HAP-1 (cell line): ENCODE results near the gene HMX1.

ENCODE experiments used
- DNase-seq, 2 experiments: peaks; one replicate each; pipeline ENCODE4 v3.0.0-alpha.2; 2016 to 2020; ENCODE audit warnings: low spot score in 2 of 2
- H3K27me3 ChIP-seq: fragments of 250-450 bp; sonication (Bioruptor Pico); 2 replicates; pipeline ENCODE4 v1.5.1; 2020; ENCODE audit warnings: low read depth, mild to moderate bottlenecking, moderate library complexity
- H3K36me3 ChIP-seq: fragments of 250-450 bp; sonication (Bioruptor Pico); replicated peaks from 2 replicates; pipeline ENCODE4 v1.5.1; 2020; ENCODE audit warnings: mild to moderate bottlenecking
- H3K4me1 ChIP-seq: fragments of 250-450 bp; sonication (Bioruptor Pico); 2 replicates; pipeline ENCODE4 v1.5.1; 2020; ENCODE audit warnings: mild to moderate bottlenecking
- H3K4me3 ChIP-seq: fragments of 250-450 bp; sonication (Bioruptor Pico); 2 replicates; pipeline ENCODE4 v1.5.1; 2020; ENCODE audit warnings: mild to moderate bottlenecking, moderate library complexity
- H3K9me3 ChIP-seq: fragments of 250-450 bp; sonication (Bioruptor Pico); 2 replicates; pipeline ENCODE4 v1.5.1; 2020; ENCODE audit warnings: mild to moderate bottlenecking, moderate library complexity
- in situ Hi-C: fragments of 300-500 bp; cut with MboI; formaldehyde crosslinking; loops from 3 replicates; pipeline ENCODE4 v1.14.3; 2020; ENCODE audit warnings: low sequenced_read_pairs, inconsistent platforms, mixed read lengths

Gene HMX1

GRCh38 chr4:8836664-8837171 lies 34.9 kb downstream of the HMX1 start:
- H3K4me1 ChIP-seq, result no peaks in the 10 kb centered on the region
- no peaks in the 10 kb centered on the region for H3K9me3 ChIP-seq
- no peak overlapping the region for H3K4me3 ChIP-seq
- DNase-seq, result no peak
- in situ Hi-C loops, result no loop called here
- no peaks in the 10 kb centered on the region for H3K27me3 ChIP-seq
- H3K36me3 ChIP-seq, result no peaks in the 10 kb centered on the region

DNA sequence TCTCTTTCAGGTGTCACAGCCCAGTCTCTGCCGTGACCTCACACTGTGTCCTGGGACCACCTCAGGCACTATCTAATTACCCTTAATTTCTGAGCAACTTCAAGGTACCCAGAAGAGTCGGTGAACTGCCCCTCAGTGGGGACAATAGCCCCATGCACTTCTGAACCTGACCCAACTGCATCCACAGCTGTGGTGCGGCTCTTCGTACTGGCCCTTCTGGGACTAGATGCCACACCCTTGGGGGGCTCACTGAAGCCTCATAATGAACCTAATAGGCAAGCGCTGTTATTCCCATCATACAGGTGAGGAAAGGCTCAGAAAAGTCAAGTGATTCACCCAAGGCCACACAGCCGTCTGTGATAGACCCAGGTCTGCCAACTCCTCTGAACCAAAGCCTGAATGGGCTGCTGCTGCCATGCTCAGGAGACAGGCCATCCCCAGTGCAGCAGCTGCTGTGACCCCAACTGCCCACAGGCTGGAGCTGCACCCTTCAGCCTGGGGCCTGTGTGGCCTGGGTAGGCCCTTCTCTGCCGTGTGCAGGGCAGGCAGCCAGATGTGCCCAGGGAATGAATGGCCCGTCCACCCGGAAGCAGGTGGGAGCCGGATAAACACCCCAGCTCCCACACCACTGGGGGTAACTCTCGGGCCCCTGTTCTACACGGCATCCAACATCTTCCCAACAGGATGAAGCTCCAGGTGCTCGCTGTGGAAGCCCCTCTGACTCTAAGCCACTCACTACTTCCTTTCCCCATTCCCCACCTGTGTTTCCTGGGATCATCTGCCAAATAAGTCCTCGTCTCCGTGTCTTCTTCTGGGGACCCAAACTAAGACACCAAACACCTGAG lies 35.9 kb downstream of the HMX1 start:
- H3K36me3 ChIP-seq, result no peaks in the 10 kb centered on the region
- H3K9me3 ChIP-seq, result no peaks in the 10 kb centered on the region
- in situ Hi-C loops, result no loop called here
- H3K4me3 ChIP-seq, result no peak overlapping the region
- no peaks in the 10 kb centered on the region for H3K4me1 ChIP-seq
- DNase-seq, result no peak
- H3K27me3 ChIP-seq, result no peaks in the 10 kb centered on the region

- no peak overlapping the region for H3K4me3 ChIP-seq
- in situ Hi-C loops, result no loop called here
- no peaks in the 10 kb centered on the region for H3K36me3 ChIP-seq
- no peaks in the 10 kb centered on the region for H3K9me3 ChIP-seq
- H3K4me1 ChIP-seq, result no peaks in the 10 kb centered on the region
- no peak for DNase-seq
- no peaks in the 10 kb centered on the region for H3K27me3 ChIP-seq
Observed at GRCh38 chr4:8834681-8835220, 36.9 kb downstream of the HMX1 start.

GRCh38 chr4:8832113-8832915 lies 39.3 kb downstream of the HMX1 start:
- in situ Hi-C loops, result no loop called here
- no peak for DNase-seq

DNA sequence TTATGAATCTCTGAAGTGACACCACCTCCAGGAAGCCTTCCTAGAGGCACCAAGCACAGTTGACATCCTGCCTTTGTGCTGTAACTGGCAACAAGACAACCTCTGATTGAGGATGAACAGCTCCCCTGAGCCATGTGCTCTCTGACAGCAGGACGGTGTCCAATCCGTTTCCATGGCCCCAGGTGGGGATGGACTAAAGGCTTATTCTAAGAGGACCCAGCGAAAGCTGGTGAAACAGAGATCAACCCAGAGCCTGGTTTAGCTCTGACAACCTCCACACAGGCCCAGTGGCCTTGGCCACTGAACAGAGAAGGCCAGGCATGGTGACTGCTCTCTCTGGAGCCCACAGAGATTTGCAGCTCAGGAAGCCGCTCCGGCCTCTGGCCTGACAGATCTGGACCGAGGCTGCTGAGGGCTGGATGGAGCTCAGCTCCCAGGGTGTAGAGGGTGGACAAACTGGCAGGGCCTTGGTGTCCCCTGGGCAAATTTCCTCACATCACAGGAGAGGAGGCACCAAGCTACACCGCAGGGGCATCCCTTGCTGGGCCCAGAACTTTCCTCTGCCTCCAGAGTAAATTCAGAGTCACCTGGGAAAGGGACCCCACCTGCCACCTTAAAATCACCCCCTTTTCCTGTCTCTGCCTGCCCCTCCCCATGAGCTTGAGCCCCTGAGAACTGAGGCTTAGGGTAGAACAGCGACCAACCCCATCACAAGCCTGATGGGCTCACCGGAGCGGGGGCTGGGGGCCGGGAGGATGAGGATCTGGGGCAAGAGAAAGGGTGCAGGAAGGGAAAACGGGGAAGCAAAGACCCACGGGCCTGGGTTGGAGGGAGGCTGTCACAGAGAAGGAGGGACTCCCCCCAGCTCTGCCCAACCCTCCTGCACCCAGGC lies 40.2 kb downstream of the HMX1 start:
- no peak overlapping the region for H3K4me3 ChIP-seq
- no peaks in the 10 kb centered on the region for H3K4me1 ChIP-seq
- DNase-seq, result no peak
- no peaks in the 10 kb centered on the region for H3K27me3 ChIP-seq
- H3K36me3 ChIP-seq, result no peaks in the 10 kb centered on the region
- in situ Hi-C loops, result no loop called here
- no peaks in the 10 kb centered on the region for H3K9me3 ChIP-seq

More at GRCh38 chr4:8832113-8832915, 39.3 kb downstream of the HMX1 start:
- no peaks in the 10 kb centered on the region for H3K9me3 ChIP-seq
- no peak overlapping the region for H3K4me3 ChIP-seq
- no peaks in the 10 kb centered on the region for H3K27me3 ChIP-seq
- no peaks in the 10 kb centered on the region for H3K4me1 ChIP-seq
- H3K36me3 ChIP-seq, result no peaks in the 10 kb centered on the region

DNA sequence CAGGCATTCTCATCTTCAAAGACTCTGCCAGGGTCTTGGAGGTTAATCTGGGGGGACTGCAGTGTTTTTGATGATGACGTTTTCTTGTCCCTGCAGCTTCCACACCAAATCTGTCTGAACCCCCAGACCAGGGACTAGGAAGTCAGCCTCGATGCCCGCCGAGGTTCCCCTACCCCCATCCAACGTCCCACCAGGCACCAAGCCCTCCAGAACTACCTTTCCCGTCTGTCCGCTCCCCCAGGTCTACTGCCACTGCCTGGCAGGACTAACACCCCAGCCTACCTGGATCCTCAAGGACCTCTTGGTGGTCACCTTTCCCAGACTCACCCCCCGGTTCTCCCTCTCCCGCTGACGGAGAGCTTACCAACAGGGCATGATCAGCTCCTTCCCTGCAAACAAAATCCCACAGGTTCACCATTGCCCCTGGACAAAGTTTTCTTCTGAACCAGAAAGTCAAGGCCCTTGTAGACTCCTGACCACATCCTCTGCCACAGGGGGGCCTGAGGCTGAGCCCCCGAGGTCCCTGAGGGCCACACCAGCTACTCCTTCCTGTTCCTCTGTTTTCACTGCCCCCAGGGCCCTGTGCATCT lies 40.9 kb downstream of the HMX1 start:
- no peaks in the 10 kb centered on the region for H3K27me3 ChIP-seq
- H3K36me3 ChIP-seq, result no peaks in the 10 kb centered on the region
- in situ Hi-C loops, result no loop called here
- no peaks in the 10 kb centered on the region for H3K9me3 ChIP-seq
- no peak overlapping the region for H3K4me3 ChIP-seq
- H3K4me1 ChIP-seq, result no peaks in the 10 kb centered on the region
- DNase-seq, result no peak

- no peak for DNase-seq
- H3K4me3 ChIP-seq, result no peak overlapping the region
- no peaks in the 10 kb centered on the region for H3K27me3 ChIP-seq
- H3K9me3 ChIP-seq, result no peaks in the 10 kb centered on the region
- no peaks in the 10 kb centered on the region for H3K36me3 ChIP-seq
- no peaks in the 10 kb centered on the region for H3K4me1 ChIP-seq
- in situ Hi-C loops, result no loop called here
Observed at GRCh38 chr4:8830056-8830455, 41.6 kb downstream of the HMX1 start.

DNA sequence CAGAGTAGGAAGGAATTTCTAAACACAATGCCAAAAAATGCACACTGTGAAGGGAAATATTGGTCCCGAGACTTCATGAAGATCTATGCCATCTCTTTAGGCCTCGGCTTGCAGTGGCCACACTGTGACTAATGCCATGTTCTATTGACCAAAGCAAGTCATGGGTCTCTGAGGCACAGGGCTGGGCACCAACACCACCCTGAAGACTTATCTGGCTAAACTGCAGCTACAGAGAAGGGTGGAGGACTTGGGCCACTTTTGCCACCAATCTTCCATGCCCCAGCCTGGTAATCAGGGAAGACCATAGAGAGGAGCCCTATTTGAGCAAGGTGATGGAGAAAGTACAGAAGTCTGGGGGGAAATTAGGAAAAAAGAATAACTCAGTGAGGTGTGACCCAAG lies 42.1 kb downstream of the HMX1 start:
- Histone ChIP-seq H3K36me3 (no peaks in the 10 kb centered on the region), H3K4me1 (no peaks in the 10 kb centered on the region), H3K27me3 (no peaks in the 10 kb centered on the region), H3K4me3 (no peak overlapping the region), H3K9me3 (no peaks in the 10 kb centered on the region)
- DNase-seq, result no peak
- in situ Hi-C loops, result no loop called here

DNA sequence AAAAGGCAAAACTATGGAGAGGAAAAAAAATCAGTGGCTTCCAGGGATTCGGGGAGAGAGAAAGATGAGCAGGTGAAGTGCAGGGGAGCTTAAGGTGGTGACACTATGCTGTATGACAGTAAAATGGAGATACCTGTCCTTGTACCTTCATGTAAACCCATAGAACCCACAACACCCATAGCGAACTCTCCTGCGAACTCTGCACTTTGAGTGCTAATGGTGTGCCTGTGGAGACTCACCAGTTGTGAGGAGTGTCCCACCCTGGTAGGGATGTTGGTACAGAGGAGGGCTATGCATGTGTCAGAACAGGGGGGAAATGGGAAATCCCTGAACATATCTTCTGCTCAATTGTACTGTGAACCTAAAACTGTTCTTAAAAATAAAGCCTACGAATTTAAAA lies 42.8 kb downstream of the HMX1 start:
- no peak overlapping the region for H3K4me3 ChIP-seq
- no peaks in the 10 kb centered on the region for H3K36me3 ChIP-seq
- no peak for DNase-seq
- in situ Hi-C loops, result no loop called here
- no peaks in the 10 kb centered on the region for H3K27me3 ChIP-seq
- no peaks in the 10 kb centered on the region for H3K4me1 ChIP-seq
- H3K9me3 ChIP-seq, result no peaks in the 10 kb centered on the region

- in situ Hi-C loops, result no loop called here
- Histone ChIP-seq H3K36me3 (no peaks in the 10 kb centered on the region), H3K27me3 (no peaks in the 10 kb centered on the region), H3K9me3 (no peaks in the 10 kb centered on the region), H3K4me1 (no peaks in the 10 kb centered on the region), H3K4me3 (no peak overlapping the region)
- no peak for DNase-seq
Observed at GRCh38 chr4:8821151-8821950, 50.3 kb downstream of the HMX1 start.

- Histone ChIP-seq H3K4me1 (no peaks in the 10 kb centered on the region), H3K9me3 (no peaks in the 10 kb centered on the region), H3K4me3 (no peak overlapping the region), H3K27me3 (no peaks in the 10 kb centered on the region), H3K36me3 (no peaks in the 10 kb centered on the region)
- no peak for DNase-seq
- in situ Hi-C loops, result no loop called here
Observed at GRCh38 chr4:8820178-8821102, 51.2 kb downstream of the HMX1 start.
